NCI-H128 (cell line): ENCODE data around the gene FOXJ3.
A peak's percentile ranks its signal among the peaks of the same experiment; 100 is the strongest.

Experiments
- DNase-seq: peaks from one replicate; lab custom pipeline; 2025; ENCODE audit not compliant: unreplicated experiment; lab: John Stamatoyannopoulos, UW

Gene FOXJ3

DNA sequence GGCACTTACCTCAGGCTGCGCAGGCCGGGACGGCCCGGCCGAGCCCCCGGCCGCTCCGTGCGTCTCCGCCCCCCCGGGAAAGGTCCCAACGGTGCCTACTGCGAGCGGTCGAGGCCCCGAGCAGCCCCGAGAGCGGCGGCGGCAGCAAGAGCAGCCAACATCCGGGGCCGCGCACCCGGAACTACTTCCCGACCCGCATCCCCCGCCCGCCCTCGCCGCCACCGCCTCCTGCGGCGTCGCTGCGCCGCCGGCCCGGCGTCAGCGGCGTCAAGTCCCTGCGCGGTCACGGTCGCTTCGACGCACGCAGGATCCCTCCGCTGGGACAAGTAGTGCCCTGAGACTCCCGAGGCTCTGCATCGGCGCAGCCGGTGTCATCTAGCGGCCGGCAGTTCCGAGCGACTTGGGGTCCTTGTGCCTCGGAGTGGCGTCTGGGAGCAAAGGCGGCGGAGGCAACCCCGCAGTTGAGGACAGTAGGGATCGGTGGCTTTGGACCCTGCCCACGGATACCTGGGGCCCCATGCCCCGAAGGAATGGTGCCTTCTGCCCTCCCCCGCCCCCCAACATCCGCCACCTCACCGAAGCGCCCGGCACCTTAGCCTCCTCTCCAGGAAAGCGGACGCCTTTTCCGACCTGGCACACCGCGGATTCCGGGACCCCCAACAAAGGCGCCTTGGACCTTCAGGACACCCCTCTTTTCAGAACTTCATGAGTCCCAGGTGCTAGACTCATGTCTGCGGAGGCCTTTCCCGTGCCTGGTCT is at the start of gene FOXJ3:
Gene FOXJ3 (minus strand): TSS at position 186 of the 759 bp plus-strand sequence. CDS start 24,142 bp downstream, outside the sequence.
- DNase-seq: peak; percentile 95

DNA sequence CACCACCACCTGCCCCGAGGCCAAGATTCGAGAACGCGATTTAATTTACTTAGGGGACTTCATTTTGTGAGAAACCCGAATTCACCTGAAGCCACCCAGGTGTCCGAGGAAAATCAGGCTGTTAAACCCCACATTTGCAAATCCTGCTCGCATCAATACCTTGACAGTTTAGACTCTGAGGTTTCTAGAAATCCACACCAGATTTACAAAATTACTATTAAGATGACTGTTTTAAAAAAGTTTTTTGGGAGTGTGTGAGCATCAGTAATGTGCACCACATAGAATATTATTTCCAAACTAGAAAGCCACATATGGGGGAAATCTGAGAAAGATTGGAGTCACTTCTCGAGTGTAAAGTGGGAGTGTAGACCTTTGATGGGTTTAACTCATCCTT is 46.2 kb upstream of the FOXJ3 start:
- no peak for DNase-seq

DNA sequence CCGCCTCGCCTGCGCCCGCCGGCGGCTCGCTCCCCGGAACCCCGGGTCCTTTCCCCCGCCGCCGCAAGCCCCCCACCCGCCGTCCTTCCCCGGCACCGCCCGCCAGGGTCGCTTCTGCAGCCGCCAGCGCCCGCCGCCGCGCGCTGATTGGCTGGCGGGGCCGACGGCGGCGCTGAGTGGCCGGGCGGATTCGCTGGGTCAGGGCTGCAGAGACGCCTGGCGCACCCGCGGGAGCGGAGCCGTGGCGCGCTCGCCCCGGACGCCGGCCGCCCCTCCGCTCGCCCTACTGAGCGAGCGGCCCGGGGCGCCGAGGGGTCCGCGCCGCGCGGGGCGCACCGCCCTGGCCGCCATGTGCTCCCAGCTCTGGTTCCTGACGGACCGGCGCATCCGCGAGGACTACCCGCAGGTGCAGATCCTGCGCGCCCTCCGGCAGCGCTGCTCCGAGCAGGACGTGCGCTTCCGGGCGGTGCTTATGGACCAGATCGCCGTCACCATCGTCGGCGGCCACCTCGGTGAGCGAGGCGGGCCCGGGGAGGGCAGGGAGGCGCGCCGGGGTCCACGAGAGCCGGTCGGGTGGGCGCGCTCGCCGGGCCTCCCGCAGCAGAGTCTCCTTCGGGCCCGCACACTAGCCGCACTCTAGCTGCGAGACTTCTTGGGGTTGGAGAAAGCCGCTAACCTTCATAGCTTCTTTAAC is 45.7 kb upstream of the FOXJ3 start, which contains the start of gene RIMKLA:
Gene RIMKLA (plus strand): TSS at position 207 of the 694 bp plus-strand sequence. CDS start 143 bp downstream, at position 350.
- peak; percentile 75 for DNase-seq

DNA sequence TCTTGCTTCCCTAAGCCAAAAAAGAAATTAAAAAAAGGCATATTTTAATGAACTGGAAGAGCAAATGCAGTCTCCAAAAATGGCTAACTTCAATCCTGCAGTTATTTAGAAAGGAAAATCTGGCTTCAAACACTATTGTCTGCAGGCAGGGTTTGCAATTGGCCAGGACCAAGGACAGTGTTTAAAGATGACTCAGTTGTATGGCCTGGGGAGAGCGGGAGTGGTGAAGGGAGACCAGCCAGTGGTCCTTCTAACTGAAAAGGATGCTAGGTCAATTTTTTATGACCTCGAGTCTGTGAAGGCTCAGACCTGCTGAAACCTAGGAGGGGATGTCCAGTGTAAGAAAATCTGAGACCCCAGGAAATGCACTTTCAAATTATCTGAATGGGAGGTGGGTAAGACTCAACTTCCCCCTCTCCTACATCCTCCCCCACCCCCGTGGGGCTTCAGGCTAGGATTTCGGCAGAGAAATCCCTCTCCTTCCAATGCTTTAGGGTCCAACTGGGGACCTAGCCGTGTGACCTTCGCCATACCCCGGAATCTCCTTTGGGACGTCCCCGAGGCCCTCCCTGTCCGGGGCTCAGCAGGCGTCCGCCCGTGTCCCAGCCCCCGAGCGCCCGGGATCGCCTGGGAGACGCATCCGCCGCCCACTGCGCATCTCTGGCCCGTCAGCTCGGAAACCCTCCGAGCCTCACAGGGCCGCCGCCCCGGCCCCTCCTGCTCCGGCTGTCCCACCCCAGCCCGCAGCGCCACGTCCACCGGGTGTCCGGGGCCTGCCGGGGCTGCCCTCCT is 45.0 kb upstream of the FOXJ3 start:
- no peak for DNase-seq

DNA sequence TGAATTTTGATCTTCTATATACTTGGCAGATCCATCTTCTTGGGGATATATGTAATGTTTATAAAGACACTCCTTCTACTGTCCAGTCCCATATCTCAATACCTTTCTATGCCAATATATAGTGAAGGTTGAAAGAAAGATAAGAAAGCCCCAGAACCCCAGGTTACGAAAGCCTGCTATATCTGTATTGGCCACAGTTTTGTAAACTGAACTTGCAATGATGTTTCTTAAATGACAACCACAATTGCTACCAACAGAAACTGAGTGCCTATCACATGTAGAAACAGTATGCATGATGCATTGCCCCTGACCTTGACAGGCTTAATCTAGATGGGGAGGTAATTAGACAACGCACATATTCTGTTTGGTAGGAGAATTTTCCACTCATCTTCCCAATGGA is 37.8 kb upstream of the FOXJ3 start:
- DNase-seq: no peak

DNA sequence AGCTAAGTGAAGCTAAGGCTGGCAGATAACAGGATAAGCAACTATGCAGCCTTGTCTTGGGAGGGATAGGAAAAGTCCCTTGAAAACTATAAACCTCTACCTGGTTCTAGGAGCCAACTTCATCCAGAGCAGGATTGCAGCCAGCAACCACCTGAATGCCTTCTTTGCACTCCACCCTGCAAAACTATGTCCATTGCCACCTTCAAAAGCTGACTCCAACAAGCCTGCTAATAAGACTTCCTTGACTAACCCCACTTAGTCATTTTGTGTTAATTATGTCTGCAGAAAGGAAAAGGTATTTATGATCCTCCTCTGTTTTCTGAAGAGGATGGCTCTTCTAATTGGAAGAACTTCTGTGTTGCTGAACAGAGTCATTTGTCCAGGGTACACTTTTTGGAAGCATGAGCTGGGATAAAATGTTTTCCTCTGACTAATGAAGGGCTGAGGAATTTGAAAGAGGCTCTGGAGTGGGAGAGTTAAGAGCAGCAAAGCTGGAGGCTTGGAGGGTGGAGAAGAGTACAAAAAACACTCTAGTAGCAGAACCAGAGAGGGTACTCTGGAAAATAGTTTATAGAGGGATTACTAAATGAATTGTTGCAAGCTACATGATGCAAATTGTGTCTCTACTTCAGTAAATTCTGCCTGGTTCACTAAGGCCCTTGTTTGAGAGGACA is 36.0 kb upstream of the FOXJ3 start:
- DNase-seq: no peak

DNA sequence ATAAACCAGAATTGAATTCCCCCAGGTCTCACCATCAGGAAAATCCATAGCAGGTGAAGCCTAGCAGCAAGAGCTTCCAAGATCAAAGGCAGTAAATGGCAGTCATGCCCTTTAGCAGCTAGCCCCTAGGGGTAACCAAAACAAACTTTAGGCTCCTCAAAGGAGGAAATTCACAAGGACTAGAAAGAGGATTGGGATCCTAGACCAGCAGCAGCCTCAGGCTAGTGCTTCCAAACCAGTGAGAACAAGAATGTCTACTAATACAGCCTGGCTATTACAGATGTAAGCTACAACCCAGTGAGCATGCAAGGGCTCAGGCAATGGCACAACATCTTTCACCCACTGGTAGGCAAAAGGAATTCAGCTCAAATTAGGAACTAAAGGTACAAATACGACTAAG is 34.4 kb upstream of the FOXJ3 start:
- no peak for DNase-seq

DNA sequence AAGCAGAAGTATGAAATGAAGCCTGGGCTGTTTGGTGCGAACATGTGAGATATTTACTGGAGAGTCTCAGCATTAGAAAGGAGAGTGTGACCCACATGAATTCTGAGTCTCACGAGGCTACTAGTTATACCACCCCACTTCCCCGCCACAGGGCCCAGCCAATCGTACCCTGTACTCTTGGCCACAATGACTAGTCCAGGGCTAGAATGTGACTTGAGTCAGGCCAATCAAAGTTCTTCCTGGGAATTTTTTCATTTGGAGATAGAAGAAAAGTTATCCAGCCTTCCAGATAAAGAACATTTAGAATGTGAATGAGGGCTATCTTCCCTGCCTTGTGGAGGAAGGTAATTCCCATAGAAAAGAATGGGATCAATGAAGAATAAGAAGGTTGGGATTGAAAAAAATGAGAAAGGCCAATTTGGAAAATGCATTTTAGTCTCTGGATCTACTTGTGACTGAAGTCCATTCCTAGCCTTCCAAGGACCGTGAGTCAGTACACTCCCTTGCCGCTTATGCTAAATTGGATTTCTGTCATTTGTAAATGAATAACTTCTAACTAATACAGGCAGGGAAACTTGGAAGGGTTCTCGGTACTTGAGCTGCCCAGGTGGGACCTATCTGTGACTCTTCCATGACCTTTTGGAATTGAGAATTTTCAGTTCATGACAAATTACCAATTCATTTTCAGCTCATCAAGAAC is 33.2 kb upstream of the FOXJ3 start:
- no peak for DNase-seq

DNA sequence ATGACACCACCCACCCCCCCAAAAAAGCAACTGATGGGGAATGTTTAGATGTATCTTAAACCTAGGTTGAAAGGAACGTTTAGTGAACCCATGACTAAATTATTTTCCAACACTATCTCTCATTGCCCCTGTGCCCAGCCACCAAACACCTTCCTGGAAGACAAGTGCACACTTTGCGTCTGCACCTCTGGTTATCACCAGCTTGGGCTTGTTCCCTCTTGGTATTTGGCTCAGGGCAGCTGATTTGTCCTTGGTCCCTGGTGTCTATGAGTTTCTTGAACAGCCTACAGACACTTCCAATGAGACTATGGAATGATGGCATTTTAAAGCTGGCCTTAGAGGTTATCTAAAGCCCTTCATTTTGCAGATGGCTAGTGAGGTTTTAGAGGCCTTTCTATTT is 30.1 kb upstream of the FOXJ3 start:
- DNase-seq: no peak

DNA sequence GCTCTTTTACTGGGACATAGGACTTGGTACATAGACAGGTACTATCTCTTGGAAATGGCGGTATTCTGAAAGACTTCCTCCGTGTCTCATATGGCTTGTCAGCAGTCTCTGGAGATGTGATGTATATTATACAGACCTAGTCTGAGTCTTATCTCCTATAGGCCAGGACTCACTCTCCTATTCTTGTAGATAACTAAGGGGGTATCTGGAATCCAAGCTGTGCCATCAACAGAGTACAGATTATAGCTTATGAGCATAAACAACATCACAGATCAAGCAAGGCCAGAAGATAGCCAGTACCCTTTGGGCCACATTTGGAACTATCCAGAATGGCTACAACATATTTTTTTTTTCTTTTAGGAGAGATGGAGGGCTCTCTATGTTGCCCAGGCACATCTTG is 29.5 kb upstream of the FOXJ3 start:
- no peak for DNase-seq

DNA sequence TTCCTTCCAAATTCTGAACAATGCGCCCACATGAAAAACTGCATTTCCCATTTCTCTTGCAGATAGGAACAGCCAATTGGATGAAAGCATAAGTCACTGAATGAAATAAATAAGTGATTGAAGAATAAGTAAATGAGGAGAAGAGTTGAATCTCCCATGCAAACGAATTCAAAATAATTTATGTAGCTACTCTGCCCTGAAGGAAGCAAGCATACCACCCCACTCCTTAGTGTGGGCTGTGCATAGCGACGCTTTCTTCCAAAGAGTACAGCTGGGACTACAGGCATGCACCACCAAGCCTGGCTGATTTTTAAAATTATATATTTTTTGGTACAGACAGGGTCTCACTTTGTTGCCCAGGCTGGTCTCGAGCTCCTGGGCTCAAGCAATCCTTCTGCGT is 29.1 kb upstream of the FOXJ3 start:
- DNase-seq: no peak

DNA sequence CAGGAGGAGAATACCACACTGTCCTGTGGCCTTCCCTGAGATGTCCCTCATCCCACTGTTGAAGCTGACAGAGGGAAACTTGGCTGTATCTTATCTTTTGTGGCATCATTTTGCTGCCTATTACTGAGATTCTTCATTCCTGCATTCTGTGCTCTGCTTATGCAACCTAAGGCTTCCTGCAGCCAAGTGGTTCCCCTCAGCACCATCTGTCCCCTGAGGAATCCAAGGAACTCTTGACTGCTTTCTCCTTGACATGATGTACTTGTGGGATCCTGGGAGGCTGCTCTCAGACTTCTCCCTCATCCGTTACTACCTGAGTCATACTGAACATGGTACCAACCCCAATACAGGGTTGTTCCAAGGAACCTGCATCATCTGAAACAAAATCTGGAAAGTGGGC is 24.4 kb upstream of the FOXJ3 start:
- no peak for DNase-seq

DNA sequence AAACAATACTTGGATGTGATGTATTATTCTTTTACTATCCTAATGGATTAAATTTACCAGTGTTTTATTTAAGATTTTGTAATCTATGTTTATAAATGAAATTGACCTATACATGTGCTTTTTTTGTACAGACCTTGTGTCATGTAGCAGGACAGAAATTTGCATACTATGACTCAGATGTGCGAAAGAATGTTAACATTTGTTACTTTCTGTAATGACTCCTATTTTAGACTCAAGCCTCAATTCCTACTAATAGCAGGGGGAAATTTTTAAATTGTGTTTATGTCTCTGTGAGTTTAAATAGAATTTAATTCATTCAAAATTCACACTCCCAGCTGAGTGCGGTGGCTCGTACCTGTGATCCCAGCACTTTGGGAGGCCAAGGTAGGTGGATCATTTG is 23.8 kb upstream of the FOXJ3 start:
- DNase-seq: no peak

DNA sequence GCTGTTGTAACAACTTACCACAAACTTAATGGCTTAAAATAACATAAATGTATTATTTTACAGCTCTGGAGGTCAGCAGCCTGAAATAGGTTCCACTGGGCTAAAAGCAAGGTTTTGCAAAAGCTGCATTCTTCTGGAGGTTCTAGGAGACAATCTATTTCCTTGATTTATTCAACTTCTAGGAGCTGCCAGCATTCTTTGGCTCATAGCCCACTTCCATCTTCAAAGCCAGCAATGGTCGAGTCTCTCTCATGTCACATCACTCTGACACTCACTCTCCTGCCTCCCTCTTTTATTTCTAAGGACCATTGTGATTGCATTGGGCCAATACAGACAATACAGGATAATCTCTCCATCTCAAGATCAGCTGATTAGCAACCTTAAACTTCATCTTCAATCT is 15.1 kb upstream of the FOXJ3 start:
- DNase-seq: no peak

DNA sequence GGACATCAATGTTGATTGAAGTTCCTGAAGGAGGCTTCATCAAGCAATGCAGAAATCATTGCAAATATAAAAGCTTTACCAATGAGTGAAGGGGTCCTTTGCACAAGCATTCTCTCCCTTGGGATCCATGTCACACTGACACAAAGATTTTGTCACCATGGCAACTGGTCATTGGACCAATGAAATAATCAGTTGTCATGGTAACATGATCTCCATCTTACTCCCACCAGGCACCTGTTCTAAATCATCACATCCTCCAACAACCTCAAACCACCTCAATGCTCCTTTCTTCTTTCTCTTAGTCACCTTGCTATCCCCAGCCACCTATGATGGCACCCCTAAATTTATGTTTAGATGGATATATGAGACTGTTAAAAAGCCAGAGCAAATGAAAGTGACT is 13.5 kb upstream of the FOXJ3 start:
- no peak for DNase-seq

DNA sequence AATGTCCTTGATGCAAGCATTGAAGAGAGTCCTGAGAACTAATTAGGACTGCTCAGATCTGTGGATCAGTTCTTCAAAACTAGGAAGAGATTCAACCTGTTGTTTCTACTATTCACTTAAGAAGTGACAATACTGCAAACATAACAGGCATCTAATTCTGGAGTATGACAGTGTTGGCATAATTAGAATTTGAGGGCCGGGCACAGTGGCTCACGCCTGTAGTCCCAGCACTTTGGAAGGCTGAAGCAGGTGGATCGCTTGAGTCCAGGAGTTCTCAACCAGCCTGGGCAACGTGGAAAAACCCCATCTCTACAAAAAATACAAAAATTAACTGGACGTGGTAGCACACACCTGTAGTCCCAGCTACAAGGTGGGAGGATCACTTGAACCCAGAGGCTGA is 8.0 kb upstream of the FOXJ3 start:
- no peak for DNase-seq

DNA sequence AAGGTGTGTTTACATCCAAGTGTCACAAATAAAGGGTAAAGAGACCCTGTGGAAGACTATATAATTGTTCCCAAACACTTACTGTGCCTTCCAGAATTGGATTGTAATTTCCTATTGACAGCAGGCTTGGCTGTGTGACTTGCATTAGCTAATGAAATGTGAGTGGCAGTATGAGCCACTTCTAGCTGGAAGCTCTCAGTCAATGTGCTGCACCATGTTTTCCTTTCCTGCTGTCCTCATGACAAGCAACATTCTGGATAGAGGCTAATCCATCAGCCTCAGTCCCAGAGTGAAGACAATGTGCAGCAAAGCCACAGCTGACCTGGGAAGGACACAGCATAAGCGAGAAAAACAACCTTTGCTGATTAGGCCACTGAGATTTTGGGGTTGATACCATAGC is 5.9 kb upstream of the FOXJ3 start:
- DNase-seq: peak; percentile 67

DNA sequence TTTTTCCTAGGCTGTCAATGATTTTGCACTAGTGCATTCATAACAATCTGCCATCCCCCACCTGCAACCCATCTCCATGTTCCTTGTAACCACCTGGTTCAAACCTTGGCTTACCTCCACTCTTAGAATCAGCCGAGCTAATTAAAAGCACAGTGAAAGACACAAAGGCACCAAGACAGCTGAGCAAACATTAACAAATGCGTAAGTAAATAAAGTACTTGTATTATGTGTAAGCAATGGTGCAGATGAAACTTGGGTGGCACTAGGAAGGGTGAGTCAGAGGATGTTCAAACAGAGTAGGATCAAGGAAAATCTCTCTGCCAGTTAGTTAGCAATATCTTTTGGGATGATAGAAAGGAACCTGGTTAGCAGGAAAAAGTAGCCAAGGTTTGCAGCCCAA is 5.1 kb upstream of the FOXJ3 start:
- peak; percentile 90 for DNase-seq

DNA sequence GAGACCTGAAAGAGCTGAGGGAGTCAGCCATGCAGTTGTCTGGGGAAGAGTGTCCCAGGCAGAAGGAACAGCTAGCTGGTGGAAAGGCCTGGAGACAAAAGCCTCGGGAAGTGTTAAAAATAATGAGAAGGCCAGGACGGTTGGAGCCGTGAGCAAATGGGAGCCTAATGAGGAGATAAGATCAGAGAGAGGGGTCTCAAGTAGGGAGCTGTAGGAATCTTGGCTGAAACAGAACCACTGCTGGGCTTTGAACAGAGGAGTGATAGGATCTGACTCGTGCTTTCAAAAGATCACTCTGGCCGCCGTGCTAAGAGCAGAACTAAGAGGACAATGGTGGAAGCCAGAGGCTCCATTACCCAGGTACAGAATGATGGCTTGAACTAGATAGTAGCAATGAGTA is 1.9 kb upstream of the FOXJ3 start:
- DNase-seq: no peak

DNA sequence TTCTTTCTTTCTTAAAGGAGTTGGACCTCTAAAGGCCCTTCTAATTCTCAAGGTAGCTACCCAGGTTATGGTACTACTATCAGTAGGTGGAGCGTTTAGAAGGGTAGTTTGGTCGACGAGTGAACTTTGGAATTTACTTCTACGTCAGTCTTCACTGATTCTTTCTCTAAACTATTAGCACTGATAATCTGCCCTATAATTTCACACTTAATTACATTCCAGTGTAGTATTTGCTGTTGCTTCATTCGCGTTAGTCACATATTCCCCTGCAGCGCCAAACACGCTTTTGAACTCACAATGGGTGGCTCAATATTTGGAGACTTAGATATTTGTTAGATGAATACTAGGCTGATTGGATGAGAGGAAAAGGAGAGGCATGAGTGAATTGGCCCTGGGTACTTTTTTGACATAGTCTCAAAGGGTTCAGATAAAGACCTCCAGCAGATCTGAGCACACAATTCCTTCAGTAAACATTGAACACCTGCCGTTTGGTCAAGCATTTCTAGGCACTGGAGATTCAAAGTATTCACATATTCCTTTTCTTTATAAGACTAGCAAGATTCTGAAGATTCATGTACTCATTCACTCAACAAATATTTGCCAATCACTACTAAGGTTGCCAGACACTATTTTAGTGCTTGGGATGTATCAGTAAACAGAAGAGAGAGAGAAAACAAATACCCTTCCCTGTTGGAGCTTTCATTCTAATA is 929 bp upstream of the FOXJ3 start:
- no peak for DNase-seq
